Measurements from ENCODE around the gene VPS33A. TPM values are rescaled to one million over a fixed set of nuclear protein-coding genes. Genes with fewer than 3 reads are reported as not detected.

The VPS33A gene
- total RNA-seq (2014; rRNA removed; shearing (Covaris generic)) (21.1 and 22.2 TPM in 2 replicates), total RNA-seq (2022) (29.0 and 35.6 TPM in 2 replicates), Bru-seq, nascent RNA (percentile 67 among the genes with signal in this experiment), BruChase-seq, experiment 1, labeled RNA remaining after a 6-hour chase (percentile 87 among the genes with signal in this experiment), BruChase-seq, experiment 2, labeled RNA remaining after a 2-hour chase (percentile 94 among the genes with signal in this experiment)
- long read RNA-seq, full-length matches to known transcripts, result 80 of 98 reads
- long read RNA-seq, partial matches to known transcripts, result 3 of 98 reads
- long read RNA-seq, other reads (novel, unspliced or antisense), result 15 of 98 reads

- no peaks in the 10 kb centered on the region for H3K9me2 ChIP-seq (ENCODE audit: insufficient read depth, low read length)
- peaks cover 17% of the 10 kb centered on the region for H3K4me1 ChIP-seq (ENCODE audit: insufficient read depth, low read length, poor library complexity, severe bottlenecking)
- no peaks in the 10 kb centered on the region for H4K20me1 ChIP-seq (ENCODE audit: insufficient read depth, low read length)
- H3K9me3 ChIP-seq (ENCODE audit: low read length), result no peaks in the 10 kb centered on the region
- H3K4me2 ChIP-seq (ENCODE audit: low read length), result peak within 1 kb of the TSS; percentile 98
- TF ChIP-seq EZH2phosphoT487 (IDR thresholded peaks at IDR 0.05; ENCODE audit: borderline replicate concordance, low read depth, low read length) (no peak), CTCF (conservative IDR thresholded peaks at IDR 0.05; ENCODE audit: low read length) (no peak)
- no TSS peak for BruUV-seq (replicated peaks)
- peak within 1 kb of the TSS; percentile 93 for H2AFZ ChIP-seq (ENCODE audit: low read length)
- ChIA-PET POLR2A (interaction anchor here (0.6 to 1.4 kb wide), 7 partner anchors 10 to 1456 kb away, joined by 3 to 8 read pairs (median 5); no protein-coding TSS in a partner anchor), CTCF (ENCODE audit: unreplicated experiment) (no interaction called here)
- H3K36me3 ChIP-seq (ENCODE audit: insufficient read depth, low read length), result peaks cover 20% of the 10 kb centered on the region; the same call in 1 of the 2 replicates
- H3K27ac ChIP-seq (ENCODE audit: low read depth, low read length, poor library complexity, severe bottlenecking), result peak within 1 kb of the TSS; percentile 80
- peaks cover 19% of the 10 kb centered on the region; the same call in 1 of the 2 replicates for H3K79me2 ChIP-seq (ENCODE audit: insufficient read depth, low read depth, low read length)
- intact Hi-C loops (cut with micrococcal nuclease; ENCODE audit: unreplicated experiment), result no loop called here
- DNase-seq (ENCODE audit: low spot score), result peak; percentile 100
- peak within 1 kb of the TSS; percentile 93 for H3K4me3 ChIP-seq (ENCODE audit: low read depth, low read length, poor library complexity, severe bottlenecking)
These were observed at the start of gene VPS33A for GRCh38 chr12:122266230-122266901. Gene VPS33A (minus strand): TSS chr12:122266494. CDS start chr12:122266408, 86 bp downstream.

GRCh38 chr12:122312926-122313325 is 46.6 kb upstream of the VPS33A start:
- POLR2A ChIA-PET, result interaction anchor here (0.7 kb wide), 1 partner anchor 10 kb away, joined by 4 read pairs; no protein-coding TSS in a partner anchor
- BruUV-seq (replicated peaks), result no TSS peak
- no peak overlapping the region for H3K4me3 ChIP-seq (ENCODE audit: low read depth, low read length, poor library complexity, severe bottlenecking)
- no peaks in the 10 kb centered on the region for H3K9me3 ChIP-seq (ENCODE audit: low read length)
- no peaks in the 10 kb centered on the region for H3K79me2 ChIP-seq (ENCODE audit: insufficient read depth, low read depth, low read length)
- intact Hi-C loops (cut with micrococcal nuclease; ENCODE audit: unreplicated experiment), result no loop called here
- H3K36me3 ChIP-seq (ENCODE audit: insufficient read depth, low read length), result no peaks in the 10 kb centered on the region; the same call in 1 of the 2 replicates
- no peaks in the 10 kb centered on the region for H4K20me1 ChIP-seq (ENCODE audit: insufficient read depth, low read length)
- CTCF ChIA-PET (ENCODE audit: unreplicated experiment), result no interaction called here
- H3K4me1 ChIP-seq (ENCODE audit: insufficient read depth, low read length, poor library complexity, severe bottlenecking), result peaks cover 9% of the 10 kb centered on the region
- no peak overlapping the region for H3K4me2 ChIP-seq (ENCODE audit: low read length)
- H2AFZ ChIP-seq (ENCODE audit: low read length), result no peak overlapping the region
- no peak overlapping the region for H3K27ac ChIP-seq (ENCODE audit: low read depth, low read length, poor library complexity, severe bottlenecking)
- no peaks in the 10 kb centered on the region for H3K9me2 ChIP-seq (ENCODE audit: insufficient read depth, low read length)
- no peak for DNase-seq (ENCODE audit: low spot score)
- TF ChIP-seq CTCF (conservative IDR thresholded peaks at IDR 0.05; ENCODE audit: low read length) (no peak), EZH2phosphoT487 (IDR thresholded peaks at IDR 0.05; ENCODE audit: borderline replicate concordance, low read depth, low read length) (no peak)
